ENCODE data around the gene ARF6.

DNA sequence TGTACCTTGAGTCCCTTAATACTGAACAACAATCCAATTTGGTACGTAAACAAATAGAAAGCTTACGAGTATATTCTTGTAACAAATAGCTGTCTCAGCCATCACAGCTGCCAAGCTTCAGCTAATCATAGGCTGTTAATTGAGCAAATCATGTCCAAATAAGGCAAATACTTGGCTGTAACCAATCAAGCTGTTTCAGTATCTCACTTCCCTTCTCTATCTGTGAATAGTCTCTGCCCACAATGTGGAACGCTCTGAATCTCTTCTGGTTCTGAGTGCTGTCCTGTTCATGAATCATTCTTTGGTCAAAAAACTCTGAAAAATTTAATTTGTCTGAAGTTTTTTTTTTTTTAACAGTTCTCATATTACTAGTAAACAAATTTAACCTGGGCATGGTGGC is 34.5 kb upstream of the ARF6 start:
- TF ChIP-seq POLR2A (IDR thresholded peaks at IDR 0.05; ENCODE audit: low read length) (no peak), GATA1 (IDR thresholded peaks at IDR 0.05; ENCODE audit: low read depth, low read length) (no peak)

All from erythroblast (primary cell).